IMR-90 (cell line): Measurements from ENCODE around the gene MYO9B. TPM values are rescaled to one million over a fixed set of nuclear protein-coding genes. Genes with fewer than 3 reads are reported as not detected.

Experiments used
- ATAC-seq: fragments of 200-7000 bp; cut with Tn5 transposase; 2 replicates; pipeline ENCODE4 v1.9.1; 2020; ENCODE audit warnings: low read depth, mild to moderate bottlenecking, moderate library complexity
- BruUV-seq: library from RNA; stranded (reverse); fragments of 400-500 nt; replicated peaks from 2 replicates; lab custom pipeline; 2021; lab: Mats Ljungman, UMichigan
- CTCF ChIA-PET: fragments of 300-600 bp; formaldehyde crosslinking; extraction: SDS; loops from one replicate; lab custom pipeline; 2021; ENCODE audit warnings: antibody characterized with exemption; lab: Yijun Ruan, JAX
- POLR2A ChIA-PET: fragments of 300-600 bp; sonication (Branson Sonifier 250); formaldehyde crosslinking; loops from one replicate; lab custom pipeline; 2022; ENCODE audit warnings: antibody characterized with exemption; ENCODE audit not compliant: unreplicated experiment; lab: Charles Lee
- DNase-seq: peaks from one replicate; pipeline ENCODE4 v3.0.0; 2013
- H2AFZ ChIP-seq: replicated peaks from 2 replicates; pipeline ENCODE3; 2013; ENCODE audit warnings: low read length, mild to moderate bottlenecking; ENCODE audit not compliant: poor library complexity
- H2AK5ac ChIP-seq: 2 replicates; pipeline ENCODE4 v1.6.1; 2013; ENCODE audit warnings: low read depth, low read length, inconsistent platforms
- H2AK9ac ChIP-seq: replicated peaks from 2 replicates; pipeline ENCODE3; 2013; ENCODE audit warnings: mild to moderate bottlenecking, low read depth, low read length, moderate library complexity; ENCODE audit not compliant: poor library complexity
- H2BK120ac ChIP-seq: 2 replicates; pipeline ENCODE4 v1.6.1; 2013; ENCODE audit warnings: low read depth, low read length, inconsistent platforms
- H2BK15ac ChIP-seq: 3 replicates; pipeline ENCODE4 v1.6.1; 2013; ENCODE audit warnings: low read depth, low read length, inconsistent platforms
- H2BK20ac ChIP-seq: 2 replicates; pipeline ENCODE4 v1.6.1; 2013; ENCODE audit warnings: low read depth, mild to moderate bottlenecking, inconsistent platforms, low read length, moderate library complexity
- H2BK5ac ChIP-seq: 2 replicates; pipeline ENCODE4 v1.6.1; 2013; ENCODE audit warnings: mild to moderate bottlenecking, low read depth, low read length, inconsistent platforms; ENCODE audit not compliant: poor library complexity, severe bottlenecking
- H3K14ac ChIP-seq: replicated peaks from 2 replicates; pipeline ENCODE4 v1.6.1; 2013; ENCODE audit warnings: low read depth, low read length, inconsistent platforms
- H3K18ac ChIP-seq: 2 replicates; pipeline ENCODE4 v1.6.1; 2013; ENCODE audit warnings: low read depth, low read length, control low read depth
- H3K23ac ChIP-seq: 2 replicates; pipeline ENCODE4 v1.6.1; 2013; ENCODE audit warnings: low read depth, low read length, inconsistent platforms
- H3K27ac ChIP-seq: 2 replicates; pipeline ENCODE4 v1.5.1; 2013; ENCODE audit warnings: mild to moderate bottlenecking, control low read depth, low read length; ENCODE audit not compliant: insufficient read depth
- H3K27me3 ChIP-seq: 2 replicates; pipeline ENCODE4 v1.6.1; 2013; ENCODE audit warnings: low read length; ENCODE audit not compliant: control insufficient read depth, insufficient read depth
- H3K36me3 ChIP-seq: 2 replicates; pipeline ENCODE4 v1.6.1; 2013; ENCODE audit warnings: low read length, mixed read lengths; ENCODE audit not compliant: control insufficient read depth, insufficient read depth
- H3K4ac ChIP-seq: 2 replicates; pipeline ENCODE4 v1.6.1; 2013; ENCODE audit warnings: low read depth, low read length, inconsistent platforms
- H3K4me1 ChIP-seq: 2 replicates; pipeline ENCODE4 v1.6.1; 2013; ENCODE audit warnings: low read length, mixed read lengths; ENCODE audit not compliant: control insufficient read depth, insufficient read depth
- H3K4me2 ChIP-seq: 2 replicates; pipeline ENCODE4 v1.6.1; 2013; ENCODE audit warnings: low read depth, mild to moderate bottlenecking, control low read depth, low read length, moderate library complexity
- H3K4me3 ChIP-seq: 2 replicates; pipeline ENCODE4 v1.5.1; 2013; ENCODE audit warnings: low read depth, mild to moderate bottlenecking, control low read depth, low read length, moderate library complexity; ENCODE audit not compliant: insufficient read depth
- H3K56ac ChIP-seq: 2 replicates; pipeline ENCODE4 v1.6.1; 2013; ENCODE audit warnings: low read length, inconsistent platforms; ENCODE audit not compliant: insufficient read depth; ENCODE audit errors: extremely low read depth
- H3K79me1 ChIP-seq, 2 experiments: 2 replicates each; pipeline ENCODE4 v1.6.1; 2013; ENCODE audit warnings: low read length in 2 of 2, inconsistent platforms in 1 of 2, low read depth in 1 of 2
- H3K9ac ChIP-seq: 2 replicates; pipeline ENCODE4 v1.6.1; 2013; ENCODE audit warnings: low read depth, low read length, control low read depth
- H3K9me1 ChIP-seq: 2 replicates; pipeline ENCODE4 v1.6.1; 2013; ENCODE audit warnings: low read length, inconsistent platforms; ENCODE audit not compliant: insufficient read depth
- H3K9me3 ChIP-seq: 2 replicates; pipeline ENCODE4 v1.6.1; 2013; ENCODE audit warnings: low read length; ENCODE audit not compliant: control insufficient read depth, insufficient read depth
- H4K20me1 ChIP-seq: 2 replicates; pipeline ENCODE4 v1.6.1; 2013; ENCODE audit warnings: low read length, inconsistent platforms; ENCODE audit not compliant: insufficient read depth
- H4K5ac ChIP-seq: 2 replicates; pipeline ENCODE4 v1.6.1; 2013; ENCODE audit warnings: mild to moderate bottlenecking, low read depth, low read length, control low read depth
- H4K8ac ChIP-seq, 2 experiments: 2 replicates each; pipeline ENCODE4 v1.6.1; 2013; ENCODE audit warnings: low read depth in 2 of 2, low read length in 2 of 2, control low read depth in 1 of 2, inconsistent platforms in 1 of 2
- H4K91ac ChIP-seq: 2 replicates; pipeline ENCODE4 v1.6.1; 2013; ENCODE audit warnings: low read depth, low read length, inconsistent platforms; ENCODE audit not compliant: insufficient read depth
- BHLHE40 ChIP-seq: fragments of 150-350 bp; IDR thresholded peaks from 2 replicates; pipeline ENCODE4 v1.6.1; 2016; ENCODE audit warnings: mild to moderate bottlenecking, low read depth, low read length
- CEBPB ChIP-seq: IDR thresholded peaks from 2 replicates; pipeline ENCODE4 v1.6.1; 2012; ENCODE audit warnings: low read depth, low read length, improper control_type of control experiment
- CHD1 ChIP-seq: IDR thresholded peaks from 2 replicates; pipeline ENCODE4 v1.6.1; 2012; ENCODE audit warnings: low read depth, low read length, improper control_type of control experiment
- CTCF ChIP-seq: conservative IDR thresholded peaks from 2 replicates; pipeline ENCODE4 v1.5.1; 2012; ENCODE audit warnings: mild to moderate bottlenecking, low read depth, low read length, improper control_type of control experiment
- ELK1 ChIP-seq: fragments of 150-350 bp; IDR thresholded peaks from 2 replicates; pipeline ENCODE4 v1.6.1; 2016; ENCODE audit warnings: low read depth, mild to moderate bottlenecking, low read length, moderate library complexity, borderline replicate concordance
- FOS ChIP-seq: fragments of 150-350 bp; IDR thresholded peaks from 2 replicates; pipeline ENCODE4 v1.6.1; 2016; ENCODE audit warnings: low read depth, low read length
- MAFK ChIP-seq: IDR thresholded peaks from 2 replicates; pipeline ENCODE4 v1.6.1; 2012; ENCODE audit warnings: low read depth, low read length, improper control_type of control experiment
- MAZ ChIP-seq: IDR thresholded peaks from 2 replicates; pipeline ENCODE4 v1.6.1; 2012; ENCODE audit warnings: low read depth, mild to moderate bottlenecking, low read length, improper control_type of control experiment, moderate library complexity, borderline replicate concordance
- MXI1 ChIP-seq: IDR thresholded peaks from 2 replicates; pipeline ENCODE4 v1.6.1; 2012; ENCODE audit warnings: low read depth, mild to moderate bottlenecking, low read length, moderate library complexity, borderline replicate concordance
- NFE2L2 ChIP-seq: fragments of 150-350 bp; IDR thresholded peaks from 2 replicates; pipeline ENCODE4 v1.6.1; 2016; ENCODE audit warnings: low read depth, mild to moderate bottlenecking, low read length
- POLR2A ChIP-seq: IDR thresholded peaks from 2 replicates; pipeline ENCODE4 v1.6.1; 2012; ENCODE audit warnings: mild to moderate bottlenecking, low read depth, low read length
- RAD21 ChIP-seq: IDR thresholded peaks from 2 replicates; pipeline ENCODE4 v1.6.1; 2012; ENCODE audit warnings: low read length, improper control_type of control experiment
- RCOR1 ChIP-seq: IDR thresholded peaks from 2 replicates; pipeline ENCODE4 v1.6.1; 2012; ENCODE audit warnings: mild to moderate bottlenecking, low read length, improper control_type of control experiment; ENCODE audit not compliant: insufficient replicate concordance
- RFX5 ChIP-seq: IDR thresholded peaks from 2 replicates; pipeline ENCODE4 v1.8.0; 2012; ENCODE audit warnings: low read depth, mild to moderate bottlenecking, low read length, moderate library complexity
- SMC3 ChIP-seq: fragments of 150-350 bp; IDR thresholded peaks from 2 replicates; pipeline ENCODE4 v1.6.1; 2016; ENCODE audit warnings: low read depth, mild to moderate bottlenecking, antibody characterized with exemption, low read length, moderate library complexity
- USF2 ChIP-seq: fragments of 150-350 bp; IDR thresholded peaks from 2 replicates; pipeline ENCODE4 v1.6.1; 2017; ENCODE audit warnings: mild to moderate bottlenecking, antibody characterized with exemption, low read length, low read depth
- WGBS, 2 experiments: methylation state at CpG; one replicate each; pipeline versions ENCODE4 v1.1.5 to v1.1.7; 2013; ENCODE audit warnings: missing lambda C conversion rate in 2 of 2; ENCODE audit not compliant: insufficient read length in 1 of 2; ENCODE audit errors: extremely low coverage in 2 of 2; 5-methylcytosine and 5-hydroxymethylcytosine counted together
- dilution Hi-C: fragments of 300-500 bp; cut with HindIII; formaldehyde crosslinking; loops from one replicate; pipeline ENCODE4 v1.14.3; 2018; ENCODE audit warnings: low sequenced_read_pairs; ENCODE audit not compliant: unreplicated experiment
- in situ Hi-C: fragments of 300-500 bp; cut with MboI; formaldehyde crosslinking; loops from 3 replicates; pipeline ENCODE4 v1.14.3; 2019; ENCODE audit warnings: low sequenced_read_pairs, inconsistent platforms, mixed read lengths
- intact Hi-C: fragments of 100-400 bp; cut with micrococcal nuclease; formaldehyde crosslinking; loops from 2 replicates; pipeline ENCODE4 v1.10.0; 2022
- polyA plus RNA-seq, 3 experiments: library from polyadenylated mRNA; depleted of rRNA; stranded (reverse); fragments of >200 nt; gene quantifications; 2 replicates each; pipeline ENCODE4 v1.2.3, GENCODE V29; 2012; ENCODE audit warnings: low replicate concordance in 1 of 3
- total RNA-seq: library from RNA; depleted of rRNA; stranded (reverse); fragments of >200 nt; gene quantifications from 2 replicates; pipeline ENCODE4 v1.2.3, GENCODE V29; 2012

The MYO9B gene
- total and polyA plus RNA-seq, 2 of the 4 experiments (the other 2 are of a cell fraction): 61.8 to 77.8 TPM

DNA sequence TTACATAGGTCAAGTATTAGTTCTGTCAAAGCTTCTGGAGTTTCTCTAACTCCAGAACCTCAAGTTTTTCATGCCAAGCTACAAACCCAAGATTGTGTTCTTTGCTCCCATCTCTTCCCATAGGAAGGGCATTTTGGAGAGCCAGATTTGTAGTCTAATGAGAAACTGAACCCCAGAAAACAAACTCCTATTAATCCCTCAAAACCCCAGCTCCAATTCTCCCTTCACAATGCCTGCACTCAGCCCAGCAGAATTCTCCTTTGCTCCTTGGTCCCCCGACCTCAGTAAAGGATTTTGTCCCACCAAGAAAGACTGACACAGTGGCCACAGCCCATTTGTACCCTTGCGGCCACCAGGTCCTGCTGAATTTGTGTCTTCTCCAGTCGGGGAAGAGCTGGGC is 180.6 kb downstream of the MYO9B start:
- Histone ChIP-seq H3K14ac (no peak overlapping the region), H2BK20ac (no peak overlapping the region), H3K9me1 (peaks cover 4% of the 10 kb centered on the region), H4K8ac (no peak overlapping the region), H2AFZ (no peak overlapping the region), H3K56ac (no peak overlapping the region), H3K4me1 (no peaks in the 10 kb centered on the region), H3K9ac (no peak overlapping the region), H3K79me1 (no peaks in the 10 kb centered on the region; a peak in 1 of 4 replicates), H4K20me1 (0 out of 2 replicates have a peak, but pooled peaks cover 4% of the 10 kb centered on the region), H3K36me3 (no peaks in the 10 kb centered on the region), H3K27me3 (no peaks in the 10 kb centered on the region; the same call in 1 of the 2 replicates), H2BK5ac (no peak overlapping the region), H3K4me3 (no peak overlapping the region), H2BK15ac (no peak overlapping the region), H2AK9ac (no peak overlapping the region), H3K4me2 (no peak overlapping the region), H3K23ac (no peak overlapping the region), H2BK120ac (no peak overlapping the region), H3K4ac (no peak overlapping the region), H2AK5ac (no peak overlapping the region), H3K18ac (no peak overlapping the region), H4K5ac (no peak overlapping the region), H3K27ac (no peak overlapping the region), H3K9me3 (peaks cover 10% of the 10 kb centered on the region), H4K91ac (no peak overlapping the region)
- intact Hi-C loops (no loop called here), in situ Hi-C loops (no loop called here), dilution Hi-C loops (no loop called here)
- no TSS peak for BruUV-seq
- ATAC-seq: no peak
- ChIA-PET POLR2A (no interaction called here), CTCF (interaction anchor here (0.5 kb wide), 1 partner anchor 106 kb away, joined by 5 read pairs; no protein-coding TSS in a partner anchor)
- TF ChIP-seq USF2 (no peak), CEBPB (no peak), MXI1 (no peak), RAD21 (no peak), FOS (no peak), CHD1 (no peak), SMC3 (no peak), POLR2A (no peak), MAZ (no peak), NFE2L2 (no peak), ELK1 (no peak), RCOR1 (no peak), CTCF (no peak), BHLHE40 (no peak), RFX5 (no peak), MAFK (no peak)
- 69% methylated on average over 3 of the region's 3 CpGs; no CpG with 5 or more reads in 1 of the 2 experiments for WGBS, 2 experiments
- DNase-seq: no peak
